Measurements from ENCODE around the gene MEOX2. TPM values are rescaled to one million over a fixed set of nuclear protein-coding genes. Genes with fewer than 3 reads are reported as not detected.

Gene MEOX2
- total RNA-seq, 1 donor from 2014 or later: 17.1 TPM

DNA sequence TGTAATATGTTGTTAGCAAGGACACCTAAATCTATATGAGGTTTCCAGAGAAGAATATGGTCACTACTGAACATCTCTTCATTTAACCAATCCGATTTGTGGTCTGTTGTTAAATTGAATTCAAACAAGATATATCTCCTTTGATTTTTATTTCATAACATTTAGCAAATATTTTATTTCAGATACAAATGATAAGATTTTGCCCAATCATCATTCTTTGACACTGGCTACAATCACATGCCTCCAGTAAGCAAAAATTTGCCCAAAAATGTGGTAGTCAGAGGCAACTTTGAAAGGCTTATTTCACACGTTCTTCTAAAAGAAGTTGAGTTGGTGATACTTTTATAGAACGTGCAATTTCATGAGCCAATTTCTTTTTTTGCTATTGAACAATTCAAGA is 79.9 kb downstream of the MEOX2 start:
- no peak for TF ChIP-seq CTCF (IDR thresholded peaks at IDR 0.05)
- Histone ChIP-seq H3K27ac (no peak overlapping the region), H3K4me1 (no peaks in the 10 kb centered on the region), H3K27me3 (ENCODE audit: low read depth) (no peaks in the 10 kb centered on the region), H3K9me3 (no peaks in the 10 kb centered on the region), H3K36me3 (no peaks in the 10 kb centered on the region), H3K4me3 (no peak overlapping the region)
- ATAC-seq (no peak), DNase-seq (no peak)
- intact Hi-C loops (cut with DNase I): no loop called here

GRCh38 chr7:15604166-15604565 is 82.3 kb downstream of the MEOX2 start:
- no peaks in the 10 kb centered on the region for H3K9me3 ChIP-seq
- H3K4me1 ChIP-seq: no peaks in the 10 kb centered on the region
- no peak for DNase-seq
- intact Hi-C loops (cut with DNase I): no loop called here
- no peaks in the 10 kb centered on the region for H3K27me3 ChIP-seq (ENCODE audit: low read depth)
- TF ChIP-seq CTCF (IDR thresholded peaks at IDR 0.05): no peak
- no peak for ATAC-seq
- no peak overlapping the region for H3K4me3 ChIP-seq
- H3K36me3 ChIP-seq: no peaks in the 10 kb centered on the region
- no peak overlapping the region for H3K27ac ChIP-seq

- DNase-seq: no peak
- intact Hi-C loops (cut with DNase I): no loop called here
Measured at GRCh38 chr7:15603124-15603523, 83.4 kb downstream of the MEOX2 start.

DNA sequence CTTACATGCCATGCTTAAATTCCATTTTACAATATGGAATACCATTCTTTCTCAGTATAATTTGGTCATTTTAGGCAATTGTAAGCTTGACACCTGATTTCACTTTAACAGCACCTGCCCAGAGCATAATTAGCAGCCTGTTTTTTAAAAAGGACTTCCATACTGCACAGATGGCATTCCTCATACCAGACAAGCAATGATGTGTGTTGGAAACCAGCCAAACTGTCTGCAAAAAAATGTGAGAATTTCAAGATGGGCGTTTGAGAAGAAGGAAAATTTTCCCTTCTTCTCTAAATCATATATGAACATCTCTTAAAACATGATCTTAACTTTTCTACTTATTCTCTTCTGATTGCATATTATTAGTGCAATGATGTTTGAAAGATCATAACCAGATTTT is 84.2 kb downstream of the MEOX2 start:
- Histone ChIP-seq H3K27ac (no peak overlapping the region), H3K36me3 (no peaks in the 10 kb centered on the region), H3K9me3 (no peaks in the 10 kb centered on the region), H3K27me3 (ENCODE audit: low read depth) (no peaks in the 10 kb centered on the region), H3K4me1 (no peaks in the 10 kb centered on the region), H3K4me3 (no peak overlapping the region)
- DNase-seq (no peak), ATAC-seq (no peak)
- intact Hi-C loops (cut with DNase I): no loop called here
- TF ChIP-seq CTCF (IDR thresholded peaks at IDR 0.05): no peak

More at GRCh38 chr7:15603124-15603523, 83.4 kb downstream of the MEOX2 start:
- no peaks in the 10 kb centered on the region for H3K36me3 ChIP-seq
- no peaks in the 10 kb centered on the region for H3K4me1 ChIP-seq
- H3K27ac ChIP-seq: no peak overlapping the region
- no peaks in the 10 kb centered on the region for H3K27me3 ChIP-seq (ENCODE audit: low read depth)
- no peak overlapping the region for H3K4me3 ChIP-seq
- H3K9me3 ChIP-seq: no peaks in the 10 kb centered on the region
- no peak for TF ChIP-seq CTCF (IDR thresholded peaks at IDR 0.05)
- ATAC-seq: no peak

DNA sequence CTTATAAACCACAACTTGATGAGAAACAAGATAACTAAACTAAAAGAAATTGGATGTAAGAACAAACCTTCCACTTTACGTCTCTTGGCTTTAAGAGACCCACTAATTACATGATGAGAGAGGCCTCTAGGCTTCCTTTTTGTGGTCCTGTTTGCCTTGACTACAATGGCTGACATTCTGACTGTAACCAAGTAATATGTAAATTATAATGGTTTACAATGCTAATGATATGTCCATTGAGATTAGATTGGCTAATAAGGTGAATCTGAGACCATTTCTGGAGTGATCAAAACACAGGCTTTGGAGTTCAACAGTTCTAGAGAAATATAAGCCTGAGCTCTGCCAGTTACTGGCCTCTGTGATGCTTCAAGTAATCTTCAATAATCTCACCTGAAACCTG is 85.3 kb downstream of the MEOX2 start:
- H3K4me1 ChIP-seq: no peaks in the 10 kb centered on the region
- no peaks in the 10 kb centered on the region for H3K36me3 ChIP-seq
- H3K27me3 ChIP-seq (ENCODE audit: low read depth): no peaks in the 10 kb centered on the region
- no peaks in the 10 kb centered on the region for H3K9me3 ChIP-seq
- H3K4me3 ChIP-seq: no peak overlapping the region
- no peak for DNase-seq
- TF ChIP-seq CTCF (IDR thresholded peaks at IDR 0.05): no peak
- ATAC-seq: no peak
- intact Hi-C loops (cut with DNase I): no loop called here
- no peak overlapping the region for H3K27ac ChIP-seq

GRCh38 chr7:15600298-15600697 is 86.2 kb downstream of the MEOX2 start:
- intact Hi-C loops (cut with DNase I): no loop called here
- Histone ChIP-seq H3K4me1 (no peaks in the 10 kb centered on the region), H3K9me3 (no peaks in the 10 kb centered on the region), H3K36me3 (no peaks in the 10 kb centered on the region), H3K27ac (no peak overlapping the region), H3K4me3 (no peak overlapping the region), H3K27me3 (ENCODE audit: low read depth) (no peaks in the 10 kb centered on the region)
- TF ChIP-seq CTCF (IDR thresholded peaks at IDR 0.05): no peak
- DNase-seq (no peak), ATAC-seq (peak in 1 of 2 donors; percentile 11)

Data from lower lobe of right lung (tissue), 2 donors.